ENCODE results near the gene TBCK.

TBCK gene

GRCh38 chr4:106041294-106042002, 274.6 kb downstream of the TBCK start:
- DNase-seq (ENCODE audit: low read depth, low spot score): no peak

GRCh38 chr4:106039796-106040195, 276.2 kb downstream of the TBCK start:
- no peak for DNase-seq (ENCODE audit: low read depth, low spot score)

GRCh38 chr4:106038908-106039307, 277.1 kb downstream of the TBCK start:
- no peak for DNase-seq (ENCODE audit: low read depth, low spot score)

DNA sequence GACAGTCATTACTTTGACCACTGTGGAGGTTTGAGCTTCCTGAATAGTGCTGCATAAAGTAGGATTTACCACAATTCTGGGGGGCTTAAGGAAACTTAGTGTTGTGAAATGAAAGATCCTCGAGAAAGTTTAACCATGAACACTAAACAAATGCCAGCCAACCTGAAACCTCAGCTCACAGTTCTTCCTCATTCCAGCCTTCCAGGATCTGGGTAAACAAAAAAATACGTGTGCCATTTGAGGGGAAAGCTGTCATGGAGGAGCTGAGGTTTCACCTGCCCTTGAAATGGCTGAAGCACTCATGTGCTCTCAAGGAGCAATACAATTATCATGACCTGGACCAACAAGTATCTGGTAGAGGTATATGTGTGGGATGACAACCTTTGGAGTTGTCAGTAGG, 278.0 kb downstream of the TBCK start:
- DNase-seq (ENCODE audit: low read depth, low spot score): no peak

- no peak for DNase-seq (ENCODE audit: low read depth, low spot score)
Measured at GRCh38 chr4:106036848-106037247, 279.2 kb downstream of the TBCK start.

DNA sequence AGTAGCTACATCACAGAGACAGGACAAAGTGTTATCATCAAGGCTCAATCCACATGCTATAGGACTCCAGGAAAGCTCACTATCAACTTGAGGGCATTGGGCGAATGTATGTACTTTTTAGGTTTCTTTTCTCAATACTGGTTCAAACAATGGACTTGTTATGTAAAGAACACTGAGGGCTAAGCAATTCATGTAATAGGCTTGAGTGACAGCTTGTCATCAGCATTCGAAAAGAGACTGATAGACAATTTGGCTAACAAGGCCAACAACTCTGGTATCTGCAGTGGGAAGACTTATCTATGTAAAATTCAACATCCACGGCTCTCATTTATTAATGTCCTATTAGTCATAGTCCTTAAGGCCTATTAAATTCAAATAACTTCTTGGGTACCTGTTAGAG, 279.7 kb downstream of the TBCK start:
- no peak for DNase-seq (ENCODE audit: low read depth, low spot score)

GRCh38 chr4:106035204-106035603, 280.8 kb downstream of the TBCK start:
- DNase-seq (ENCODE audit: low read depth, low spot score): no peak

DNA sequence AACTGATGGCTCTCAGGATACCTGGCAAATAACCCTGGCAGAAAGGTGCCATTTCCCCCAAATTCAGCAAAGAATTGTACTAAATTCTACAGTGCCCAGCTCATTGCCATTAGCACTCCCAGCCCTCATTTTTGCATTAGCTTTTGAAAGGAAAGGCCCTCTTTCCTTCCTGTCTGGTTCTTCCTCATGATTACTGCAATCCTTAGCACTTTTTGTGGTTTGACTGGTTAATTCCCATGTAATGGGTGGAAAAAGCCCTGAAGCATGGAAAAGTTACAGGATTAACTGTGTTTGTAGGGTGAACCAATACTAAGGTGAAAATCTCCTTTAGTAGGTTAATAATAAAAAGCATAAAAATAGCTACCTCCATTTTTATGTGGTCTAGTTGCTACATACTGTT, 281.3 kb downstream of the TBCK start:
- DNase-seq (ENCODE audit: low read depth, low spot score): no peak

DNA sequence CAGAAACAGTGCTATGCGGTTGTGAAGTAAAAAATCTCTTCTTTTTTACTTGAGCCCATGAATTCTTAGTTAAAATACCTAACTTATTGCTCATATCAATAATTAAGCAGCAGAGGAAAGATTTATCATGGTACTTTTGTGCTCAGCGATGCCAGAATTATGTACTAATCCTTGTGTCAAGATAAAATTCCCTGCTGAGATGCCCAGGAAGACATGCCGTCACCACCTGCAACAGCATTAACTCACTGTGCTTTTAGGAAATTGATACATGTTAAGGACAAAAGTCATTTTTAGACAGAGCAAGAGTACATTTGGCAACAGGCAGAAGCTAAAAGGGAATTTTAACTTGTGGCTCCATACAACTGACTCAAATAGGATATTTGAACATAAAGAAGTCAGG, 281.8 kb downstream of the TBCK start:
- DNase-seq (ENCODE audit: low read depth, low spot score): no peak

DNA sequence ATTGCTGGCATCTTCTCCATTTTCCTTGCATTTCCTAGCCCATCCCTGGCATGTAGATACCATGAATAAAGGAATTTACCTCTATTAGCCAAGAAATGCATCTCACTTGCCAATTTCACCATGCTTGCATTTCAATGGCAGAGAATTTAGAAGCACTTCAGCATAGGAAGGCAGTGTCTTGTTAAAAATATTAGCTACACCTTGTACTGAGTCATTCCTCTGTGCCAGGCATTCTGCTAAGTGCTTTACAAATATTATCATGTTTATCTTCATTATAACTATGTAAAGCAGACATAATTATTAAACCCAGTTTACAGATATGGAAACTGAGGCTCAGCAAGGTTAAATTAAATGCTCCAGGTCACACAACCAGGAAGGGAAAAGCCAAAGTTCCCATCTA, 282.5 kb downstream of the TBCK start:
- DNase-seq (ENCODE audit: low read depth, low spot score): no peak

DNA sequence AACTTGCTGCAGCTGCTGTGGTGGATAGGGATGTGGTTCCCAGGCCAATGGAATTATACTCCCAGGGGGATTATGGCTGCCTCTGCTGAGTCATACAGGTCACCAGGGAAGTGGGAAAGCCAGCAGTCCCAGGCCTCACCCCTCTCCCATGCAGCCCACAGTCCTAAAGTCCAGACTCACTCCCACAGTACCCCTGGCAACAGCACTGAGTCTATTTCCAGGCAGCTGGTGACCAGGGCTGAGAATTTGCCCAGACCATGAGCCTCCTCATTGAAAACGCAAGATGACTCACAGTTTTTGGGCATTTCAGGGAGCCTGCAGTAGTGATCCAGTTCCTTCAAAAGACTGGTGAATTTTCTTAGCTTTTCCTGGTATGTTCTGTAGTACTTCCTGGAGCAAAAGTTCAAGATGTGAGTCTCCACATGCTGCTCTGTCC, 283.1 kb downstream of the TBCK start:
- peak; percentile 64 for DNase-seq (ENCODE audit: low read depth, low spot score)

DNA sequence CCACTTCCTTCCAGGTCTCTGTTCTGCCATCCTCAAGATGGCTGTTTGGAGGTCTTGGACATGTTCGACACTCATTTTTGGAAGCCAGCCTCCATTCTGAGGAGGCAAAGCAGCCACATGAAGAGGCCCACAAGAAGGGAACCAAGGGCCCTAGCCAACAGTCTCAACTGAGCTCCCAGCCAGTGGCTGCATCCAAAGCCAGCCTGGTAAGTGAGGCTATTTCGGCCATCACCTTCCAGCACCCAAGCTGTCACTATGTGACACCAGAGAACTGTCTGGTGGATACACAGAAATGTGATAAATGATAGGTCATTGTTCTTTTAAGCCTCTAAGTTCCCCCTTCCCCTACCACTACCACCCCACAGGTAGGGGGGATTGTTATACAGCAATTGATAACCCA, 293.6 kb downstream of the TBCK start:
- no peak for DNase-seq (ENCODE audit: low read depth, low spot score)

GRCh38 chr4:106021737-106022410, 294.1 kb downstream of the TBCK start:
- no peak for DNase-seq (ENCODE audit: low read depth, low spot score)

DNA sequence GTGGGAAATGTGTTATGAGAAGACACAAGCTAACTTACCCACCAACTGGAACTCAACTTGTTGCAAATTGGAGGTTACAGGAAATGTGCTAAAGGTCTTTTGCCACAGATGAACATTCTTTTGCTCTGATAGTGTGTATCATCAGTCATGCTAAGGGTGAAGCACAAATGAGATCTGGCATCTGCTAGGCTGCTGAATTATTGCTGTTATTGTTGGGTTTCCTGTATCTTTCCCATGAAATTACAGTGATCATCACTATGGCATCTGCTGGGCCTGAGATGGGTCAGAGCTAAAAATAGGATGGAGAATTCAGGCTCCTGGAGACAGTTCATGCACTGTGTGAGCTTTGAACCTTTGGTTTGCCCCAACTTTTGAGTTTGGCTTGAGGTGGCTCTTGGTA, 296.2 kb downstream of the TBCK start:
- DNase-seq (ENCODE audit: low read depth, low spot score): no peak

GRCh38 chr4:106017975-106018374, 298.0 kb downstream of the TBCK start:
- DNase-seq (ENCODE audit: low read depth, low spot score): no peak

- no peak for DNase-seq (ENCODE audit: low read depth, low spot score)
Measured at GRCh38 chr4:106011387-106011786, 304.6 kb downstream of the TBCK start.

DNA sequence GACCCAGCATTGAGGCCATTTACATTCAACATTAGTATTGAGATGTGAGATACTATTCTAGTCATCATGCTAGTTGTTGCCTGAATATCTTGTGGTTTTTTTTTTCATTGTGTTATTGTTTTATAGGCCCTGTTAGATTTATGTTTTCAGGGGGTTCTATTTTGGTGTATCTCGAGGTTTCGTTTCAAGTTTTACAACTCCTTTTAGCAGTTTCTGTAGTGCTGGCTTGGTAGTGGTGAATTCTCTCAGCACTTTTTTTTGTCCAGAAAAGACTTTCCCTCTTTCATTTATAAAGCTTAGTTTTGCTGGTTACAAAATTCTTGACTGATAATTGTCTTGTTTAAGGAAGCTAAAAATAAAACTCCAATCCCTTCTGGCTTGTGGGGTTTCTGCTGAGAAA, 305.2 kb downstream of the TBCK start:
- DNase-seq (ENCODE audit: low read depth, low spot score): no peak

DNA sequence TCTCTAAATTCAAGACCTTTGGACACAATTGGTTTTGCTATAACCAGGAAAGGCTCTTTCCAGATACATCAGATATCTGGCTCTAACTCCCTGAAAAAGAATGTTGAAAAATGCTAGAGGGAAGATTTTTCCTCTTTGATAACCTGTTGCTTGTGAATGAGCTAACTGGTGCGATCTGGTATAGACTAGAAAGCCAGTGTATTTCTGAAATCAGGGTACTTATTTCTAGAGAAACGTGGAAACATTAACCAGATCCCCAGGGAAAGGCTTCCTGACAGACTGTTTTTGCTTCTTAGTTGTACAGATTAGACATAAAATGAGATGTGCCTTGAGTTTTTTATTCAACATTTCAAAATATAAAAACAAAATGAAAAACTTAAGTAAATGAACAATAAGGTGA, 313.0 kb downstream of the TBCK start:
- no peak for DNase-seq (ENCODE audit: low read depth, low spot score)

GRCh38 chr4:105998171-105999063, 317.6 kb downstream of the TBCK start:
- peak; percentile 42 for DNase-seq (ENCODE audit: low read depth, low spot score)

DNA sequence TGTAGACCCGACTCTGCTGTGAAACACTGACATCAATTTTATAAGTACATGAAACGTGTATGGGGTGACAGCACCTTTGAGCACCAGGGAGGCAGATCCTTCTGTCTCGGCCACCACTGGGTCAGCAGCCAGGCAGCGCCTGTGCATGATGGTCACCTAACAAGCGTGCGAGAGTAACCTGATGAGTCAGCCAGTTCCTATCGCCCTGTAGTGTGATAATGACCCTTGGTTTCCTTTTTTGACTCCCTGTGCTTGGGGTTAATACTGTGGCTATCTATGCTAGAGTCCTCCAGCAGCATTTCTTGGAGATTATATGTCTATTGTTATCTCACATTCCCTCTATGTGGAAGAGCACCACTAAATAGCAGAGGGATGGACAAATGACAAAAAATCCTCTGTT, 319.2 kb downstream of the TBCK start:
- DNase-seq (ENCODE audit: low read depth, low spot score): no peak

DNA sequence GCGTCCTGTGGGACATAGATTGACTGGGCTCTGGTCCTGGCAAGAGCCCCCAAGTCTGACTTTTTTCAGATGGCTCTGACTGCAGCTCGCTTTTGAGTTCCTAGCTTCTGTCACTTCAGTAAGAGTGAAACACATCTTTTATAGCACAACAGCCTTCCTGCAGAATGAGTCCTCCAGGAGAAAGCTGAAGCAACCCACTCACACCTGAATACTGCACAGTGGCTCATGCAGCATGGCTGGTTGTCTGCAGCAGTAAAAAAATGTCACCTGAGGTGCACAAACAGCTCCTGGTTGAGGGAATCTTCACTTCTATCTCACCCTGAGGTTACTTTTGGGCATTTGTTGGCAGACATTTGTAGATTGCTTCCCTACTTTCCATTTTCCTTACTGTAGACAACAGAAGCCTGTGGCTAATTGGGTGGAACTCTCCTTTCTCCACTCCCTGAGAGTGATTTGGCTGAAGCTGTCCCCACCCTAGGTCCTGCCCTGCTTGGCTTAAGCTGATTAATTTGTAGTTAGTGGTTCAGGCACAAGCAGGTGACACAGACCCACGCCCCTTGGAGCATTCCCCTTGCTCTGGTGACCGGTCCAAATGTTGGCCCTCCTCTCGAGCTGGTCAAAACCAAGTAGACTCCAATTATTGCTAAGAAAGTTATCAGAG, 321.0 kb downstream of the TBCK start:
- no peak for DNase-seq (ENCODE audit: low read depth, low spot score)

GRCh38 chr4:105994061-105994460, 321.9 kb downstream of the TBCK start:
- DNase-seq (ENCODE audit: low read depth, low spot score): no peak
